Measurements from ENCODE around the gene MYO1C.
"Not testable (repeated sequence)": the region's sequence is repeated elsewhere in the genome, so short reads cannot be mapped to it uniquely, and the experiment has no call there.

MYO1C gene, protein sequence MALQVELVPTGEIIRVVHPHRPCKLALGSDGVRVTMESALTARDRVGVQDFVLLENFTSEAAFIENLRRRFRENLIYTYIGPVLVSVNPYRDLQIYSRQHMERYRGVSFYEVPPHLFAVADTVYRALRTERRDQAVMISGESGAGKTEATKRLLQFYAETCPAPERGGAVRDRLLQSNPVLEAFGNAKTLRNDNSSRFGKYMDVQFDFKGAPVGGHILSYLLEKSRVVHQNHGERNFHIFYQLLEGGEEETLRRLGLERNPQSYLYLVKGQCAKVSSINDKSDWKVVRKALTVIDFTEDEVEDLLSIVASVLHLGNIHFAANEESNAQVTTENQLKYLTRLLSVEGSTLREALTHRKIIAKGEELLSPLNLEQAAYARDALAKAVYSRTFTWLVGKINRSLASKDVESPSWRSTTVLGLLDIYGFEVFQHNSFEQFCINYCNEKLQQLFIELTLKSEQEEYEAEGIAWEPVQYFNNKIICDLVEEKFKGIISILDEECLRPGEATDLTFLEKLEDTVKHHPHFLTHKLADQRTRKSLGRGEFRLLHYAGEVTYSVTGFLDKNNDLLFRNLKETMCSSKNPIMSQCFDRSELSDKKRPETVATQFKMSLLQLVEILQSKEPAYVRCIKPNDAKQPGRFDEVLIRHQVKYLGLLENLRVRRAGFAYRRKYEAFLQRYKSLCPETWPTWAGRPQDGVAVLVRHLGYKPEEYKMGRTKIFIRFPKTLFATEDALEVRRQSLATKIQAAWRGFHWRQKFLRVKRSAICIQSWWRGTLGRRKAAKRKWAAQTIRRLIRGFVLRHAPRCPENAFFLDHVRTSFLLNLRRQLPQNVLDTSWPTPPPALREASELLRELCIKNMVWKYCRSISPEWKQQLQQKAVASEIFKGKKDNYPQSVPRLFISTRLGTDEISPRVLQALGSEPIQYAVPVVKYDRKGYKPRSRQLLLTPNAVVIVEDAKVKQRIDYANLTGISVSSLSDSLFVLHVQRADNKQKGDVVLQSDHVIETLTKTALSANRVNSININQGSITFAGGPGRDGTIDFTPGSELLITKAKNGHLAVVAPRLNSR

DNA sequence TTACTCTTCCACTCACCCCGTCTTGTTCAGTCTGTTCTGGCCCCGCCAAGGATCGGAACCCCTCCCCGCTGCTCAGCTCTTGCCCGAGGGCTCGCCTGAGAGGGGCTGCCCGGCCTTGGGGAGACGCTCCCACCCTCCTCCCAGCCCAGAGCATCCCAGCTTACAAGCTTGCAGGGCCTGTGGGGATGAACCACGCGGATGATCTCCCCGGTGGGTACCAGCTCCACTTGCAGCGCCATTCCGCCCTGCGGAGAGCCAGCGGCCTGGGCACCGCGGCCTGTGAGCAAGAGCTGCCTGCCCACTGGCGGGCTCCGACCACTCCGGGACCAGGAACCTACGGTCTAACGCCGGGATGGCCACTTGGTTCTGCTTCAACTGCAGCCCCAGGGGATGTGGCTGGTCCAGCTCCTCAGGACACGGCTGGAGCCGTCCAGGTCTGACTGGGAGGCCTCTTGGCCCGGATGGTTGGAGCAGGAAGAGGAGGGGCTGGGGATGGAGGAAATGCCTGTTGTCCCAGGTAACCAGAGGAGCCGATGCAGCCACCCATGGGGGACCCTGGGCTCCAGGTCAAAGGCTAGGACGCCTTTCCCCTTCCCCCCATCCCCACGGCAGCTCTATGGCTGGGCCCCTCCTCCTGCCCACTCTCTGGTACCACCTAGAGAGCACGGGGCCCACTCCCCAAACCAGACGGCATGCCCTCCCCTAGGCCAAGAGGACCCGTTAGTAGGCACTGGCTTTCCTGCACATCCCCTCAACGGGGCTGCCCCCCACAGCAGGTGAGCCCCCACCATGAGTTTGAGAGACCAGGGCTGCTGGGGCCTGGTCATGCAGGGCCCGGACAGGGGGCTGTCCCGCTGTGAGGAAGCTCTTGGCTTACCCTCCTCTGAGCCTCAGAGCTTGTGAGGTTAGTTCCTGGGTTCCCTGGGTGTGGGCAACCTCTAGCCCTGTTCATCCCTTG, at the start of gene MYO1C:
Gene MYO1C (minus strand): TSS at position 438 of the 958 bp plus-strand sequence. CDS start 199 bp downstream, at position 239.
- DNase-seq (ENCODE audit: low read depth in 4 of 4, low spot score in 1 of 4) = no peak

DNA sequence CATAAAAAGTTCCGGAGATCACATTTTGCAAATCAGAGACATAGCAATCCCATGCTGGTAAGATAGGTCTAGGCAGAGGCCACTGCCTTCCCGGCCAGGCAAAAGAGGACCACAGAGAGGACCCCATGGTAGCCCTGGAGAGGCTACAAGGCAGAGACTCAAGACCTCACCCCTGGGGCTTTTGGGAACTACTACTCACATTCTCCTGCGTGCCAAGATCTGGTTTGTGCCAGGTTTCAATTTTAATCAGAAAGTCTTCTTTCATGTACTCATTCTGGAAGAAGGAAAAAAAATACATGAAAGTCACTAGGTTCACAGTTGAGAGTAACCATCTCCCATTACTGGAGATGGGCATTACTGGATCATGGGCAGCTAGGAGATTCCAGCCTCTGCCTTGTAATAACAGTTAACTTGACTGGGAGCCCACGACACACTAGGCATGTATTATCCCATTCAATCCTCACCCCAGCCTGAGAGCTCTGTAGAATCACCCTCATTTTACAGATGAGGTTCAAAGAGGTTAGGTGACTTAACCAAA, 49.0 kb upstream of the MYO1C start:
- no peak for DNase-seq (ENCODE audit: low read depth in 4 of 4, low spot score in 1 of 4)

DNA sequence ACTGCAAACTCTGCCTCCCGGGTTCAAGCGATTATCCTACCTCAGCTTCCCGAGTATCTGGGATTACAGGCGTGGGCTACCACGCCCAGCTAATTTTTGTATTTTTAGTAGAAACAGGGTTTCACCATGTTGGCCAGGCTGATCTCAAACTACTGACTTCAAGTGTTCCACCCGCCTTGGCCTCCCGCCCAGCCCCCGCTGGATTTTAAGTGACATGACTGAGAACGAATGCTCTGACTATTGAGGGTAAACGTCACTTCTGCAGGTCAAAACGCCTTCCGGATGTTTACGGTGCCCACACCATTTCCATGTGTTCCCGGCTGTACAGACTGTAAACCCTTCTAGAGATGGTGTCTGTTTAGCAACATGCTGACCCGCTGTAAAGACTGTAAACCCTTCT, 47.3 kb upstream of the MYO1C start:
- no peak for DNase-seq (ENCODE audit: low read depth in 4 of 4, low spot score in 1 of 4)

DNA sequence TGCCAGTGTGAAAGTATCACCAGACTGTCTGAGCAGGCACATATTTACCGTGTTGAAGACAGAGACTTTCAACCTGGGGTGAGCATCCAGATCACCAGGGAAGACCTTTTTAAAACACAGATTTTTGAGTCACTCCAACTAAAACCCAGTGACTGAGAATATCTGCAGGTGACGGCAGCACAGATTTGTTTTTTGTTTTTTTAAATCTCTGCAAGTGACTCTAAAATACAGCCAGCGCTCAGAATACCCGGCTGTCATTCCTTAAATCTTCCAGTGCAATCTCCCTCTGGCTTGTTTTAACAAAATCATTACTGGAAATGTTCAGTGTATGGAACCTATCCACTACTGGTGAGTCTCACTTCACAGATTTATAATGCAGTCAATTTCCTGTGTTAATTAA, 43.3 kb upstream of the MYO1C start:
- DNase-seq (ENCODE audit: low read depth in 4 of 4, low spot score in 1 of 4) = no peak

DNA sequence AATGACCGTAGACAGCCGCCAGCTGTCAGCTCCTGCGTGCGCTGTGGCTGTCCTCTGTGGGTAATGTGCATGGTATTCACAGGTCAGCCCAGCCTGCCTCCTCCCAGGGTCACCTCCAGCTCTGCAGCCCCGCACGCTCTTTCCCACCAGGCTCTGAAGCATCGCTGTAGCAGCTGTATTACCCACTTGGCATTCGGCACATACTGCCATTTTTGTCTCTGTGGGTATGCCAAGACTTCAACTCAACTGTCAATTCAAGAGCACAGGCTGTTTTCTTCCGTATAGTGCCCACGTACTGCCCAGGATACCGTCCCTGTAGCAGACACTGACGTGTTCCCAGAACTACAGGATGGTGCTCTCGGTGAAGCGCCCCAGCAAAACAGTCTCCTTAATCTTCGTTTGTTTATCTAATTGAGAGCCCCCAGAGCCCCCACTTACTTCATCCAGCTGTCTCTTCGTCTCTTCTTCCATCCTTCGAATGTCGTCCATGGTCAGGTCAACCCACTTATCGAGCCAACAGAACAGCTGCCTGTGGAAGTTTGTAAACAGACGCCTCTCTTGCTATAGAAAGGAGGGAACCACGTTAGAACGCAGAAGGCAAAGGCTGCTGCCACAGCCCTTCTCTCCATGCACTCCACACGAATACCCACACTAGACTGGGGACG, 41.3 kb upstream of the MYO1C start:
- no peak for DNase-seq (ENCODE audit: low read depth in 4 of 4, low spot score in 1 of 4)

DNA sequence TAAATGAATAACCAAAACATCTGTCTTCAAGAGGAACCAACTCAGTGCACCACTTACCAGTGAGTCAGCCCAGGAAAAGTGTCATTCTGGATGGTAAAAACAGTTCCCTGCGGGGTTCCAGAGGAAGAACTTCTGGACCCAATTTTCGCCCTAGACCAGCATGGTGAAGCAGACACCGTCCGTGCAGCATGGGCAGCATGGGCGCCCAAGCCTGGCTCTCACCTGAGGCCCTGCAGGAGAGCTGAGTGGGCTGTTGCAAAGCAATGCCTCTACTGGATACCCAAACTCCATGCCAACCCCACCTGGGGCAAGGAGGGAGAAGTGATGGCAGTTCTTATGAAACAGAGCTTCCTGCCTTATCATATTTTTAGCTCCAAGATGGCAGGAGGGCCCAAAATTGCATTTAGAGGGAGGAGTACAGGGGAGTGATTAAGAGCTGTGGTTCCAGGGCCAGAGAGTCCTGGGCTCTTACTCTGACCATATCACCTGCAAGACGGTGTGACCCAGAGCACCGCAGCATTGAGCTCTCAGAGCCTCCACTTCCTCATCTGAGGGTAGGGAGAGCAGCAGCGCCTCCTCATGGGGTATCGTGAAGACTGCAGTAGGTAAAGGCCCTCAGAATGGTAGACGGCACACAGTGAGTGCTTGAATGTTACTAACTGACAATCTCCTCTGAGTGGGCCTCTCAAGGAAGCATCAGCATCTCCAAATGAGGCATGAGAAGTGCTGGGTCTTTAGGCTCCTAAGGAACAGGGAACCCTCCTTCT, 40.5 kb upstream of the MYO1C start:
- peak in 2 of 4 experiments; percentile 7 to 23 for DNase-seq (ENCODE audit: low read depth in 4 of 4, low spot score in 1 of 4)

DNA sequence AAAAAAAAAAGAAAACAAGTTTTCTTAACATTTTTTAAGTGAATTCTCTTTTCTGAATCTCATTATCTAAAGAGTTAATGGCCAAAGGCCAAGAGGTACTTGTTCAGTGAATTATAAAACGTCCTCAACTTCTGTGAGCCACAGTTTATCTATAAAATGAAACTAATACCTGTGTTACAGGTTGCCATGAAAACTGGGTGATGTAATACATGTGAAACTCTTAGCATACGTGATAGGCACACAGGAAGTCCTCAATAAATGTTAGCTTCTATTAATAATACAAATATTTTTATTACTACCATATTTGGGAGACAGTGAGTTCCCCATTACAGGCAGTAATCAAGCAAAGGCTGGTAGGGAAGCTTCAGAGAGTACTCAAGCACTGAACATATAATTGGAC, 37.4 kb upstream of the MYO1C start:
- DNase-seq (ENCODE audit: low read depth in 4 of 4, low spot score in 1 of 4) = no peak

DNA sequence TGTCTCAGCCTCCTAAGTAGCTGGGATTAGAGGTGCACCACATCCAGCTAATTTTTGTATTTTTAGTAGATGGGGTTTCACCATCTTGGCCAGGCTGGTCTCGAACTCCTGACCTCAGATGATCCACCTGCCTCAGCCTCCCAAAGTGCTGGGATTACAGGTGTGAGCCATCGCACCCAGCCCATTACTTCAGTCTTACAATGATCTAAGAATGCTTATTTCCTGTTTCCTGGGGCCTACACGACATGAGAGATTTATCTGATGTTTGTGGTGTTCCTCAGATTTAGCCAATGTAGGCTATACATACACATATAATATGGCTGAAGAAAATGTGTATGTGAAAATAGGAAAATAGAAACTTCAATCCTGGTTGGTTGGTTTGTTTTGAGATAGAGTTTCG, 34.4 kb upstream of the MYO1C start:
- not testable (repeated sequence) for DNase-seq (ENCODE audit: low read depth in 4 of 4, low spot score in 1 of 4)

DNA sequence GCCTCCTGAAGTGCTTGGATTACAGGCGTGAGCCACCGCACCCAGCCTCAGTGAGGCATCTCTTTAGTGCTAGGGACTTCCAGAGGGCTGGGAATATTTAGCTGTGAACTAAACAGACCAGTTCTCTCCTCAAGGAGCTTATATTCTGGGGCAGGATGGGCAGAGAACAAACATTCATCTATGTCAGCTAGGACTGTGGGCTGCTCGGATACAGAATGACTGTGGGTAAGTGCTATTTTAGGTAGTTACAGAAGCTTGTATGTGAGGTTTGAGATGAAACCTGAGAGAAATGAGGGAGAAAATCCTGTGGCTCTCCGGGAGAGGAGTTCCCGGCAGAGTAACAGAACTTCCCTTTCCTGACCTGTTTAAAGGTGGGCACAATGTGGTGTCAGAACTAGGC, 30.1 kb upstream of the MYO1C start:
- no peak for DNase-seq (ENCODE audit: low read depth in 4 of 4, low spot score in 1 of 4)

DNA sequence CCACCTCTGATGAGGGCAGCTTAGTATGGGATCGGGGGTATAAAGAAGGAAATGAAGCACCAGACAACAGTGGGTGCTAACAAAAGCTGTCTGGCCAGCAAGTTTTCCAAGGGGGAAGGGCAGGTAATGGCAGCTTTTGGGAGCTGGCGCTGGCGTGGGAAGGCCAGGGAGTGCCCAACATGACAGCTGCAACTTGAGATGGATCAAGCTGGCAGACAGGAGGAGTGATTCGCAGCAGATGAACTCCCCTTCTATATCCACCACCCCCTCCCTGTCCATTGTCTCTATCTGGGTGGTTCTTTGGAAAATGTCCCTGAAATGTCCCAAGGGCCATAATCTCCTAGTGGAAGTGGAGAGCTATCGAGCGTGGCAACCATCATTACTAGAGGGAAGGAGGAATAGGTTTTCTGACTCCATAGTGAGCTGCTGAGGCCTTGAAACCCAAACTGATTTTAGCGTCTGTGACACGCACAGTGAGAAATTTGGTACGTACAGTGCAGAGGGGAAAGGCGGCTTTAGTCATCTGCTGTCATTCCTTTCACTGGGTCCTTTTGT, 28.7 kb upstream of the MYO1C start:
- DNase-seq (ENCODE audit: low read depth in 4 of 4, low spot score in 1 of 4) = no peak

DNA sequence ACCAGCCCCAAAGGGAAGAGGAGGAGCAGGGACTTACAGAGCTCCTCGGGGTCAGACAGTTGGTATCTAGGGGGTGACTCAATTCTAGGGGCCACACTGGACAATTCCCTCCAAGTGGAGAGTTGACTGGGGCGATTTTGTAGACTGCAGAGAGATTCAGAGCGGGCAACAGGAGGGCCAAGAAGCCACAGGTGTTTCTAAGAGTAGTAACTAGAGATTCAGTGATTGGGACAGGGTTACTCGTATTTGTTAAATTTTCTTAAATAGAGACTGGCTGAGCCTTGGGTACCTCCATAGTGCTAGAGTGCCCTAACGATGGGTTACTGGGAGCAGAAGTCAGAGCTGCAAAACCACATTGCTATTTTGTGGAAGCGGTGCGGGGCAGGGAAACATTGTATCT, 27.2 kb upstream of the MYO1C start:
- DNase-seq (ENCODE audit: low read depth in 4 of 4, low spot score in 1 of 4) = no peak

DNA sequence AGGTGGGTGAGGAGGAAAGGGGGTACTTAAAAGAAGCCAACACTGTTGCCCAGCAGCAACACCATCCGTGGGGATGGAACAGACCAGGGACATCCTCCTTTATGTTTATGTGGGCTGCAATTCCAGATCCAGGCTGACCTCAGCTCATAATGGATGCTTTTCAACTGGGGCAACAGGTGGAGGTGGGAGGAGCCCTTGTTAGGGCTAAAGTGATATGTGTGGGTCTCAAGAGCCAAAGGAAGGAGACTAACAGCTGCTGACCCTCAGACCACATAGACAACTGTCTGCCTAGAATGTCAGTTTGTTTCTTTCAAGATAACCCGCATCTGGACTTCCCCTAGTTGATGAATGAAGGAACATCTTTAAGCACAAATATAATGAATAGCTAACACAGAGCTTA, 25.9 kb upstream of the MYO1C start:
- no peak for DNase-seq (ENCODE audit: low read depth in 4 of 4, low spot score in 1 of 4)

DNA sequence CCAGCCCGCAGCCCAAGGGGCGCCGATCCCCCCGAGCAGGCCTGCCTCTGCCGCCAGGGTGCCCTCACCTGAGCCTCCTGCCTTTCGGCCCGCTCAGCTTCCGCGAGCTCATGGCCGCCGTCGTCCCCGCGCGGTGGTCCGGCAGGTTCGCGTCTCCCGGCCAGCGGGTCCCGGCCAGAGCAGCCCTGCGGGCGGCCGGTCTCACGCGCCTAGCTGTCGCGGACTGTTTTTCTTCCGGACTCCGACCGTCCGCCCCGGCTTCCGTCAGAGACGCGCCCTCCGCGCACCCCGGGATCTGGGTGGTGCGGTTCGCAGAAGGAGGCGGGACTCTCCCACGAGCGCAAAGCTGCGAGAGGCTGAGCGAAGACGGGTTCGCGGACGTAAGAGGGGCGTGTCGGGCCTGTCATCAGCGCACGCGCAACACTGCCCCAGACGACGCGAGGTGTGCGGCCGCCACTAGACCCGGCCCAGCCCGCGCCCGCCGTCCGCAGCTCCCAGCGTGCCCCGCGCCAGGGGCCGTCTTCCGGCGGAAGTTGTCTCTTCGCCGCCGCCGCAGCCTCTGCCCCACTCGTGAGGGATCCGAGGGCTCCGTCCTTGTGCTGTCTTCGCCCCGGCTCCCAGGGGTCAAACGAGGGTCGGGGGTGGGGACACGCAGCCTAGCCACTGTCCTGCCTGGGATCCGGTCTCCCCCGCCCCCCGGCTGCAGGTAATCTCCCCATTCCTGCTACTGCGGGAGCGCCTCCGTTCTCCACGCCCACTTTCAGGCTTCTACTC, 24.1 kb upstream of the MYO1C start, which contains the start of gene INPP5K:
Gene INPP5K (minus strand): TSS at position 225 of the 774 bp plus-strand sequence. CDS start 113 bp downstream, at position 112.
- DNase-seq (ENCODE audit: low read depth in 4 of 4, low spot score in 1 of 4) = peak; percentile 88 to 97 (median 93)

DNA sequence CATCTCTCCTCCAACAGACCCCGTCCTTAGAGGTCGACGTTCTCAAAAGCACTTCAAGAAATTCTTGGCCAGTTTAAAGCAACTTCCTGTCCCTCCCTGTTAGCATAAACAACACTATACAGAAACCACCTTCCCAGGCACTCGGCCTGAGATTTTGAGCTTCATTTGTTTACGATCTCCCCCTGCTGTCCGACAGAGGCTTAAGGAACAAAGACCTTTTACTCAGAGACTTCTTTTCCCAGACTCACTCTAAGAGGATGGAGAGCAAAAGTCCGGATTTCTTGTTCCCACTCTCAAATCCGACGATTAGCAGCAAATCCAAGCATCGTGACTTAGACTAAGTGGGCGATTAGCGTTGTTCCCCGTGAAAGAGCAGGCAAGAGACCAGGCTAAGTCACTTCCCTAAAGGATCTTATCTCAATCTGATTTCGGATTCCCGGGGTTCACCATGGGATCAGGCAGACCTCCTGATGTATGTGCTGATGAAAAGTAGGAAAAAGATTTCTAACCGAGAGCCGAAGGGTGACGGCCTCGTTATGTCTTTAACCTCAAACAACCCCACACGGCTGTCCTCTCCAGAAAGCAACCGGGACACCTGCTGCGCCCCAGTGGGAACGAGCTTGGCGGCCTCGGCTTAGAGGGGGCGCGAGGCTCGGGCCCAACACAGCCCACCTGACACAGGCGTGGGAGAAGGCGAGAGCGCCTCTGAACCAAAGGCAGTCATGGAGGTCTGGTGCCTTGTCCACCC, 23.3 kb upstream of the MYO1C start:
- DNase-seq (ENCODE audit: low read depth in 4 of 4, low spot score in 1 of 4) = peak in 1 of 4 experiments; percentile 16

DNA sequence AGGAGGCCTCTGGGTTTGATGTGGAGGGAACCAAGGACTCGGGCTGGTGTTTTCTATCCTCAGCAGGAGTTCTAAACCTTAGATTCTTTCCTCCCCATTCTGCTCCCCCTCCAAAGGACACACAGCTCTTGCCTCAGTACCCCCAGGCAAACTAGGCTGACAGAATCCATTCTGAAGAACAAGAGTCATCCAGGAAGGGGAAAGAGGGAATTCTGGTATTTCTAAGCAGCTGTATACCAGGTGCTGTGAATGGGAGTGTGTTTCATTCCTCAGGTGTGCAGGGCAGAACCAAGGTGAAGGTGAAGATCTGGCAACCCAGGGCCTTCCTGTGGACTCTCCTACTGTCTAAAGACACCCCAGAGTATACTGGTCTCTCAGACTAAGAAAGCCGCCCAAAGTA, 19.9 kb upstream of the MYO1C start:
- no peak for DNase-seq (ENCODE audit: low read depth in 4 of 4, low spot score in 1 of 4)

DNA sequence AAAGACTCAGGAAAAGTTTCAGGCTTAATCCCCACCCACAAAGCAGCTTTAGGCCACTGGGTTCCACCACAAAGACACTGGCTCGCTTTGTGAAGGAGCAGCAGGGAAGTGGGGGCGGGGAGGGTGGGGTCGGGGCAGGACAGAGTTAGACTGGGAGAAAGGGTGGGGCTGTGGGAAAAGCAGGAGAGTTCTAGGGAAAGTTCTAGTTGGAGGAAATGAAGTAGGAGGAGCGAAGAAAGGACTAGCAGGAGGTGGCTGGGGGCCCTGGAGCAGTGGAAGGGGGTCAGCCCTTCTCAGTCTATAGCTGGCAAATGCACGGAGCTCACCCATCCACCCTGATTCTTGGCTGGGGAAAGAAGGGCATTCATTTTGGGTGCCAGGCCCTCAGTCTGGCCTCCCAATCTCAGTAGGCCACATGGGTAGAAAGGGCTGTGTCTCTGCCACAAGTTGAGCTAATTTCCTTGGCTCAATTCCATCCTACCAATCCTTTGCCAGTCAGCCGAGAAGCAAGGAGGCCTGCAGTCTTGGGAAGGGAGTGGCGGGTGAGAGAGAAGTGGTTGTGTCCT, 19.4 kb upstream of the MYO1C start:
- no peak for DNase-seq (ENCODE audit: low read depth in 4 of 4, low spot score in 1 of 4)

DNA sequence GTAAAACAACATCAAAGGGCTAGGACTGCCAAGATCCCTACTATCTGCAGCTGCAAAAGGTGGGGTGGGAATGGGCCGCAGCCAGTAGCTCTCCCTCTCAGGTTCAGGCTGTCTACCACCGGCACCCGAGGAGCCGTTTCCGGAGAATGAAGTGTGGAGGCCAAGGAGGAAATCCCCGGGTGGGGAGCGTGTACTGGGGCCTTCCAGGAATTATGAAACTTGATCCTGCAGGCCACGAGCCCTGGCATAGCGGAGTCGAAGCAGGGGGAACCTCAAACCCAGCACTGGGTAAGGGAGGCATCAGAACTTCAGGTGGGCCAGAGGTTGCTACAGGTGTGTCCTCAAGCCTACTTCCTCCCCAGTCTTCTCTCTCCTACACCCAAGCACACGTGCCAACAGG, 18.8 kb upstream of the MYO1C start:
- no peak for DNase-seq (ENCODE audit: low read depth in 4 of 4, low spot score in 1 of 4)

Measured in stimulated activated CD4-positive, alpha-beta T cell treated with anti-CD3 and anti-CD28 coated beads, Interleukin-1b, Interleukin-23, amount 100 ng/mL, for 24 hours (primary cell).